Measurements from ENCODE around the gene SLC9C1. TPM values are rescaled to one million over a fixed set of nuclear protein-coding genes. Genes with fewer than 3 reads are reported as not detected.

The SLC9C1 gene
- total RNA-seq, 2 experiments from 2014 or later: not detected

DNA sequence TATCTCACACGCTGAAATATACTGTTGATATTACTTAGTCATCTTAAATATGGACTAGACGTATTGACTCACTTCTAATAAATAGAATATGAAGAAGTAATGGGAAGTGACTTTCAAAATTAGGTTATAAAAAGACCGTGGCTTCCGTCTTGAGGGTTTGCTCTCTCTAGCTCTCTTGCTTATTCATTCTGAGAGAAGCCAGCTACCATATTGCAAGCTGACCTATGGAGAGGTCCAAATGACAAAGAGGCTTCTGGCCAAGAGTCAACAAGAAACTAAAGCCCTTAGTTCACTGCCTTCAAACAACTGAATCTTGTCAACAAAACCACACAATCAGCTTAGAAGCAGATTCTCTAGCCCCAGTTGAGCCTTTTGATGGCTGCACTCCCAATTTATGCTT is 46.1 kb downstream of the SLC9C1 start:
- H3K4me1 ChIP-seq (ENCODE audit: insufficient read depth, low read length): no peaks in the 10 kb centered on the region
- Mint-ChIP-seq H3K27ac (no peak overlapping the region), H3K4me1 (ENCODE audit: low read depth) (no peaks in the 10 kb centered on the region), H3K27me3 (peaks cover 4% of the 10 kb centered on the region), H3K9me3 (no peaks in the 10 kb centered on the region), H3K4me3 (no peak overlapping the region), H3K36me3 (ENCODE audit: low read depth) (no peaks in the 10 kb centered on the region)
- peaks cover 0 to 6% of the 10 kb centered on the region in 2 experiments for H3K27me3 ChIP-seq (ENCODE audit: control insufficient read depth in 1 of 2, insufficient read depth in 2 of 2, low read length in 2 of 2)
- intact Hi-C loops (cut with DNase I, micrococcal nuclease): no loop called here
- CTCF ChIA-PET: no interaction called here
- TF ChIP-seq, protein P1, sequence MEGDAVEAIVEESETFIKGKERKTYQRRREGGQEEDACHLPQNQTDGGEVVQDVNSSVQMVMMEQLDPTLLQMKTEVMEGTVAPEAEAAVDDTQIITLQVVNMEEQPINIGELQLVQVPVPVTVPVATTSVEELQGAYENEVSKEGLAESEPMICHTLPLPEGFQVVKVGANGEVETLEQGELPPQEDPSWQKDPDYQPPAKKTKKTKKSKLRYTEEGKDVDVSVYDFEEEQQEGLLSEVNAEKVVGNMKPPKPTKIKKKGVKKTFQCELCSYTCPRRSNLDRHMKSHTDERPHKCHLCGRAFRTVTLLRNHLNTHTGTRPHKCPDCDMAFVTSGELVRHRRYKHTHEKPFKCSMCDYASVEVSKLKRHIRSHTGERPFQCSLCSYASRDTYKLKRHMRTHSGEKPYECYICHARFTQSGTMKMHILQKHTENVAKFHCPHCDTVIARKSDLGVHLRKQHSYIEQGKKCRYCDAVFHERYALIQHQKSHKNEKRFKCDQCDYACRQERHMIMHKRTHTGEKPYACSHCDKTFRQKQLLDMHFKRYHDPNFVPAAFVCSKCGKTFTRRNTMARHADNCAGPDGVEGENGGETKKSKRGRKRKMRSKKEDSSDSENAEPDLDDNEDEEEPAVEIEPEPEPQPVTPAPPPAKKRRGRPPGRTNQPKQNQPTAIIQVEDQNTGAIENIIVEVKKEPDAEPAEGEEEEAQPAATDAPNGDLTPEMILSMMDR (IDR thresholded peaks at IDR 0.05): no peak
- H3K27ac ChIP-seq (ENCODE audit: low read depth in 1 of 2, low read length in 2 of 2): no peak overlapping the region
- POLR2A ChIA-PET: no interaction called here
- DNase-seq (no peak), ATAC-seq (ENCODE audit: poor library complexity) (no peak)
- H3K36me3 ChIP-seq (ENCODE audit: insufficient read depth, low read length): no peaks in the 10 kb centered on the region
- no peak overlapping the region for H3K4me3 ChIP-seq (ENCODE audit: low read length)
- no peaks in the 10 kb centered on the region for H3K9me3 ChIP-seq (ENCODE audit: control insufficient read depth in 1 of 2, insufficient read depth in 1 of 2, low read length in 2 of 2)

DNA sequence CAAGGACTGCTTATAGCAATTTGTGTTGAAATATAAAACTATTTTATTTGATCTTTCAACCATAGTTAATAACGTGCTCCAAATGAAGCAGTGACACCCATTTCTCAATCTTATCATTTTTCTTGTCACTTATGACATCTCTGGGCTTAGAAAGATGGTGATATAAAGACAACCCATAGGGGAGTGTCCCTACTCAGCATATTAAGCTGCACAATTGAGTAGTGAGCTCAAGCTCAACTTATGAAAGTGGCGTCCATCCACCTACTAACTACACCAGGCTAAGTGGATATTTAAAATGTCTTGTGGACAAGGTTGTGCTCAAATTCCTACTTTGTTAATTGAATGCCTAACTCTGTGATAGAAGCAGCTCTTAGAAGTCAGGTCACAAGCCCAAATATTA is 46.7 kb downstream of the SLC9C1 start:
- Histone ChIP-seq H3K4me3 (ENCODE audit: low read length) (no peak overlapping the region), H3K36me3 (ENCODE audit: insufficient read depth, low read length) (no peaks in the 10 kb centered on the region), H3K27me3 (ENCODE audit: control insufficient read depth in 1 of 2, insufficient read depth in 2 of 2, low read length in 2 of 2) (peaks cover 0 to 6% of the 10 kb centered on the region in 2 experiments), H3K4me1 (ENCODE audit: insufficient read depth, low read length) (no peaks in the 10 kb centered on the region), H3K9me3 (ENCODE audit: control insufficient read depth in 1 of 2, insufficient read depth in 1 of 2, low read length in 2 of 2) (no peaks in the 10 kb centered on the region), H3K27ac (ENCODE audit: low read depth in 1 of 2, low read length in 2 of 2) (no peak overlapping the region)
- intact Hi-C loops (cut with DNase I, micrococcal nuclease): no loop called here
- H3K27me3 Mint-ChIP-seq: peaks cover 4% of the 10 kb centered on the region
- TF ChIP-seq, protein P1 (IDR thresholded peaks at IDR 0.05): no peak
- ATAC-seq (ENCODE audit: poor library complexity) (no peak), DNase-seq (no peak)
- ChIA-PET CTCF (no interaction called here), POLR2A (no interaction called here)
- H3K27ac Mint-ChIP-seq: no peak overlapping the region
- H3K9me3 Mint-ChIP-seq: no peaks in the 10 kb centered on the region
- H3K4me3 Mint-ChIP-seq: no peak overlapping the region
- no peaks in the 10 kb centered on the region for H3K4me1 Mint-ChIP-seq (ENCODE audit: low read depth)
- H3K36me3 Mint-ChIP-seq (ENCODE audit: low read depth): no peaks in the 10 kb centered on the region

DNA sequence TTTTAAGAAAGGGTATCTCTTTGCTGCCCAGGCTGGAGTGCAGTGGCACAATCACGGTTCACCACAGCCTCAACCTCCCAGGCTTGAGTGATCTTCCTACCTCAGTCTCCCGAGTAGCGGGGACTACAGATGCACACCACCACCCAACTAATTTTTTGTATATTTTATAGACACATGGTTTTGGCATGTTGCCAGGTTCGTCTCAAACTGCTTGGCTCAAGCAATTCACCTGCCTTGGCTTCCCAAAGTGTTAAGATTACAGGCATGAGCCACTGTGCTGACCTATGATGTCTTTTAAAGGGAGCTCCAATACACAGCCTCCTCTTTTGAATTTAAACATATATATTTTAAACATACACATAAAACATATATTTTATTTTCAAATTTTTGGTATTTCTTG is 60.9 kb downstream of the SLC9C1 start:
- H3K27ac Mint-ChIP-seq: no peak overlapping the region
- H3K27me3 ChIP-seq (ENCODE audit: control insufficient read depth in 1 of 2, insufficient read depth in 2 of 2, low read length in 2 of 2): no peaks in the 10 kb centered on the region
- H3K9me3 Mint-ChIP-seq: peaks cover 4% of the 10 kb centered on the region
- no peak overlapping the region for H3K4me3 Mint-ChIP-seq
- no peak overlapping the region for H3K4me3 ChIP-seq (ENCODE audit: low read length)
- TF ChIP-seq, protein P1 (IDR thresholded peaks at IDR 0.05): no peak
- H3K36me3 ChIP-seq (ENCODE audit: insufficient read depth, low read length): no peaks in the 10 kb centered on the region
- ChIA-PET CTCF (no interaction called here), POLR2A (no interaction called here)
- H3K27ac ChIP-seq (ENCODE audit: low read depth in 1 of 2, low read length in 2 of 2): no peak overlapping the region
- no peaks in the 10 kb centered on the region for H3K36me3 Mint-ChIP-seq (ENCODE audit: low read depth)
- no peaks in the 10 kb centered on the region for H3K4me1 Mint-ChIP-seq (ENCODE audit: low read depth)
- DNase-seq: peak in 1 of 14 experiments; percentile 5
- ATAC-seq (ENCODE audit: poor library complexity): no peak
- no peaks in the 10 kb centered on the region for H3K27me3 Mint-ChIP-seq
- no peaks in the 10 kb centered on the region for H3K4me1 ChIP-seq (ENCODE audit: insufficient read depth, low read length)
- H3K9me3 ChIP-seq (ENCODE audit: control insufficient read depth in 1 of 2, insufficient read depth in 1 of 2, low read length in 2 of 2): no peaks in the 10 kb centered on the region
- intact Hi-C loops (cut with DNase I, micrococcal nuclease): no loop called here
